Measurements from ENCODE around the gene EFCAB12.

- TF ChIP-seq POLR2A (IDR thresholded peaks at IDR 0.05) (no peak), EP300 (IDR thresholded peaks at IDR 0.05) (no peak)
- TF ChIP-seq, protein P1, sequence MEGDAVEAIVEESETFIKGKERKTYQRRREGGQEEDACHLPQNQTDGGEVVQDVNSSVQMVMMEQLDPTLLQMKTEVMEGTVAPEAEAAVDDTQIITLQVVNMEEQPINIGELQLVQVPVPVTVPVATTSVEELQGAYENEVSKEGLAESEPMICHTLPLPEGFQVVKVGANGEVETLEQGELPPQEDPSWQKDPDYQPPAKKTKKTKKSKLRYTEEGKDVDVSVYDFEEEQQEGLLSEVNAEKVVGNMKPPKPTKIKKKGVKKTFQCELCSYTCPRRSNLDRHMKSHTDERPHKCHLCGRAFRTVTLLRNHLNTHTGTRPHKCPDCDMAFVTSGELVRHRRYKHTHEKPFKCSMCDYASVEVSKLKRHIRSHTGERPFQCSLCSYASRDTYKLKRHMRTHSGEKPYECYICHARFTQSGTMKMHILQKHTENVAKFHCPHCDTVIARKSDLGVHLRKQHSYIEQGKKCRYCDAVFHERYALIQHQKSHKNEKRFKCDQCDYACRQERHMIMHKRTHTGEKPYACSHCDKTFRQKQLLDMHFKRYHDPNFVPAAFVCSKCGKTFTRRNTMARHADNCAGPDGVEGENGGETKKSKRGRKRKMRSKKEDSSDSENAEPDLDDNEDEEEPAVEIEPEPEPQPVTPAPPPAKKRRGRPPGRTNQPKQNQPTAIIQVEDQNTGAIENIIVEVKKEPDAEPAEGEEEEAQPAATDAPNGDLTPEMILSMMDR (IDR thresholded peaks at IDR 0.05): no peak
Observed at GRCh38 chr3:129360171-129360611, 68.2 kb downstream of the EFCAB12 start.
